Endothelial cell of umbilical vein (primary cell): ENCODE measurements around the gene EARS2.

Experiments
- CTCF ChIP-seq, 2 donors: IDR thresholded peaks; 1 replicate in 1 of 2; 2 replicates in 1 of 2; pipeline ENCODE4 v1.5.1; 2011; ENCODE audit warnings: low read length in 2 of 2, mild to moderate bottlenecking in 2 of 2, moderate library complexity in 2 of 2, control low read depth in 1 of 2, inconsistent platforms in 1 of 2, low read depth in 1 of 2; ENCODE audit not compliant: insufficient read depth in 1 of 2; ENCODE audit errors: extremely low read depth in 1 of 2
- EZH2 ChIP-seq: IDR thresholded peaks from 2 replicates; pipeline ENCODE4 v1.6.1; 2012; ENCODE audit warnings: borderline replicate concordance, low read depth, mild to moderate bottlenecking, moderate library complexity, low read length, inconsistent platforms; ENCODE audit not compliant: severe bottlenecking
- FOS ChIP-seq: IDR thresholded peaks from 2 replicates; pipeline ENCODE4 v1.6.1; 2011; ENCODE audit warnings: mild to moderate bottlenecking, low read length, moderate library complexity, borderline replicate concordance; ENCODE audit not compliant: insufficient read depth
- GATA2 ChIP-seq: IDR thresholded peaks from 2 replicates; pipeline ENCODE4 v1.7.0; 2011; ENCODE audit warnings: low read depth, mild to moderate bottlenecking, moderate library complexity, mixed read lengths, low read length; ENCODE audit not compliant: insufficient read length, insufficient read depth
- JUN ChIP-seq: IDR thresholded peaks from 2 replicates; pipeline ENCODE4 v1.6.1; 2011; ENCODE audit warnings: borderline replicate concordance, low read depth; ENCODE audit not compliant: insufficient read length, insufficient read depth
- MAX ChIP-seq: IDR thresholded peaks from 2 replicates; pipeline ENCODE4 v1.6.1; 2011; ENCODE audit not compliant: insufficient read depth, insufficient read length
- MYC ChIP-seq: IDR thresholded peaks from one replicate; pipeline ENCODE4 v1.6.1; 2011; ENCODE audit warnings: mild to moderate bottlenecking, low read depth, low read length
- POLR2A ChIP-seq: IDR thresholded peaks from 2 replicates; pipeline ENCODE4 v1.6.1; 2012; ENCODE audit warnings: low read depth, mild to moderate bottlenecking, control low read depth, low read length
- POLR2AphosphoS5 ChIP-seq: IDR thresholded peaks from 2 replicates; pipeline ENCODE4 v1.6.1; 2012; ENCODE audit warnings: low read depth, mild to moderate bottlenecking, control low read depth, low read length, moderate library complexity; ENCODE audit not compliant: insufficient read depth

- TF ChIP-seq CTCF (IDR thresholded peaks at IDR 0.05; ENCODE audit: extremely low read depth in 1 of 2, insufficient read depth in 1 of 2, low read depth in 1 of 2, low read length in 2 of 2) (no peak), POLR2A (no peak), MYC (no peak), POLR2AphosphoS5 (no peak), FOS (no peak), MAX (no peak), JUN (no peak), EZH2 (no peak), GATA2 (no peak)
Observed at GRCh38 chr16:23505671-23506605, 51.2 kb downstream of the EARS2 start.
